Esophagus squamous epithelium (tissue), 5 donors: ENCODE data around the gene ADRM1. TPM values are rescaled to one million over a fixed set of nuclear protein-coding genes. Genes with fewer than 3 reads are reported as not detected.
A peak's percentile ranks its signal among the peaks of the same experiment; 100 is the strongest.

ENCODE experiments used
- DNase-seq: peaks from one replicate; lab custom pipeline; 2025; lab: John Stamatoyannopoulos, UW
- H3K27ac ChIP-seq, 4 donors: fragments of 200-600 bp; sonication (generic); one replicate each; pipeline ENCODE4 v1.5.1; 2016 to 2019; ENCODE audit warnings: mild to moderate bottlenecking in 1 of 4
- H3K27me3 ChIP-seq, 4 donors: fragments of 200-600 bp; sonication (generic); 1 replicate in 3 of 4; 2 replicates in 1 of 4; pipeline versions ENCODE4 v1.5.1 to v1.6.0; 2017 to 2021; ENCODE audit warnings: antibody characterized with exemption in 1 of 4
- H3K36me3 ChIP-seq, 3 donors: fragments of 200-600 bp; sonication (generic); one replicate each; pipeline ENCODE4 v1.5.1; 2016 to 2019
- H3K4me1 ChIP-seq, 3 donors: fragments of 200-600 bp; sonication (generic); one replicate each; pipeline ENCODE4 v1.5.1; 2017 to 2019
- H3K4me3 ChIP-seq, 4 donors: fragments of 200-600 bp; sonication (generic); 1 replicate in 3 of 4; 2 replicates in 1 of 4; pipeline ENCODE4 v1.5.1; 2016 to 2019; ENCODE audit warnings: mild to moderate bottlenecking in 2 of 4, moderate library complexity in 1 of 4
- H3K9me3 ChIP-seq, 3 donors: fragments of 200-600 bp; sonication (generic); one replicate each; pipeline ENCODE4 v1.5.1; 2016 to 2019
- POLR2A ChIP-seq, 4 donors: fragments of 450-650 bp; IDR thresholded peaks; one replicate each; pipeline ENCODE4 v1.6.1; 2017; ENCODE audit warnings: antibody characterized with exemption in 4 of 4, mild to moderate bottlenecking in 4 of 4, moderate library complexity in 3 of 4
- WGBS, 2 donors: methylation state at CpG; one replicate each; pipeline ENCODE4 v1.1.5; 2018; 5-methylcytosine and 5-hydroxymethylcytosine counted together
- intact Hi-C: fragments of 100-400 bp; cut with DNase I; formaldehyde crosslinking; loops from one replicate; pipeline ENCODE4 v1.15.0; 2022
- total RNA-seq, 4 donors: library from RNA; depleted of rRNA; stranded (reverse); fragments of >200 nt; gene quantifications; one replicate each; pipeline ENCODE4 v1.1.0, GENCODE V29; 2016
- TF ChIP-seq, protein P1 (sequence below), 6 experiments: fragments of 450-650 bp in 4 of 6; fragments of 200-600 bp in 2 of 6; sonication (generic) in 2 of 6; IDR thresholded peaks; one replicate each; pipeline ENCODE4 v1.5.1; 2016 to 2019; ENCODE audit warnings: antibody characterized with exemption in 6 of 6, mild to moderate bottlenecking in 4 of 6, moderate library complexity in 4 of 6
- donor health status: DM: yes; HTN: yes; CAD: no.

The ADRM1 gene
- total RNA-seq, 4 donors from 2014 or later, result 126 to 173 (median 133) TPM

DNA sequence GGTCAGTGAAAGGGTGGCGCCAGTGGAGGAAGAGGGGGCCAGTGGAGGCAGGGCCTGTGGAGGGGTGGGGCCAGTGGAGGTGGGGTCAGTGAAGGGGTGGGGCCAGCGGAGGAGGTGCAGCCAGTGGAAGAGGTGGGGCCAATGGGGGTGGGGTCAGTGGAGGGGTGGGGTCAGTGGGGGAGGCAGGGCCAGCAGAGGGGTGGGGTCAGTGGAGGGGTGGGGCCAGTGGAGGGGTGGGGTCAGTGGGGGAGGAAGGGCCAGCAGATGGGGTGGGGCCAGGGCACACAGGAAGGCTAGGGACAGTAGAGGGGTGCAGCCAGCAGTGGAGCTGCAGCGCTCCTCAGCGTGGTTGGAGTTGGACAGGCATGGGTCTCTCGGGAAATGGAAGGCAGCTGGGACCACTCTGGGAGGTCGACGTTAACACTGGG is 18.7 kb downstream of the ADRM1 start:
- WGBS, 2 donors, result 79 to 93% methylated on average over 5 to 6 of the region's 7 CpGs
- H3K27ac ChIP-seq, result peak overlapping the region in 3 of 4 donors; percentile 16 to 74 (median 63)
- H3K4me1 ChIP-seq, result peaks cover 24 to 67% (median 28%) of the 10 kb centered on the region in 3 donors
- H3K36me3 ChIP-seq, result peaks cover 13 to 91% (median 48%) of the 10 kb centered on the region in 3 donors
- no peak overlapping the region for H3K4me3 ChIP-seq
- intact Hi-C loops, result no loop called here
- no peak for TF ChIP-seq POLR2A (IDR thresholded peaks at IDR 0.05)
- TF ChIP-seq, protein P1, sequence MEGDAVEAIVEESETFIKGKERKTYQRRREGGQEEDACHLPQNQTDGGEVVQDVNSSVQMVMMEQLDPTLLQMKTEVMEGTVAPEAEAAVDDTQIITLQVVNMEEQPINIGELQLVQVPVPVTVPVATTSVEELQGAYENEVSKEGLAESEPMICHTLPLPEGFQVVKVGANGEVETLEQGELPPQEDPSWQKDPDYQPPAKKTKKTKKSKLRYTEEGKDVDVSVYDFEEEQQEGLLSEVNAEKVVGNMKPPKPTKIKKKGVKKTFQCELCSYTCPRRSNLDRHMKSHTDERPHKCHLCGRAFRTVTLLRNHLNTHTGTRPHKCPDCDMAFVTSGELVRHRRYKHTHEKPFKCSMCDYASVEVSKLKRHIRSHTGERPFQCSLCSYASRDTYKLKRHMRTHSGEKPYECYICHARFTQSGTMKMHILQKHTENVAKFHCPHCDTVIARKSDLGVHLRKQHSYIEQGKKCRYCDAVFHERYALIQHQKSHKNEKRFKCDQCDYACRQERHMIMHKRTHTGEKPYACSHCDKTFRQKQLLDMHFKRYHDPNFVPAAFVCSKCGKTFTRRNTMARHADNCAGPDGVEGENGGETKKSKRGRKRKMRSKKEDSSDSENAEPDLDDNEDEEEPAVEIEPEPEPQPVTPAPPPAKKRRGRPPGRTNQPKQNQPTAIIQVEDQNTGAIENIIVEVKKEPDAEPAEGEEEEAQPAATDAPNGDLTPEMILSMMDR (IDR thresholded peaks at IDR 0.05), result no peak
- no peak for DNase-seq
- no peaks in the 10 kb centered on the region for H3K9me3 ChIP-seq
- no peaks in the 10 kb centered on the region for H3K27me3 ChIP-seq

DNA sequence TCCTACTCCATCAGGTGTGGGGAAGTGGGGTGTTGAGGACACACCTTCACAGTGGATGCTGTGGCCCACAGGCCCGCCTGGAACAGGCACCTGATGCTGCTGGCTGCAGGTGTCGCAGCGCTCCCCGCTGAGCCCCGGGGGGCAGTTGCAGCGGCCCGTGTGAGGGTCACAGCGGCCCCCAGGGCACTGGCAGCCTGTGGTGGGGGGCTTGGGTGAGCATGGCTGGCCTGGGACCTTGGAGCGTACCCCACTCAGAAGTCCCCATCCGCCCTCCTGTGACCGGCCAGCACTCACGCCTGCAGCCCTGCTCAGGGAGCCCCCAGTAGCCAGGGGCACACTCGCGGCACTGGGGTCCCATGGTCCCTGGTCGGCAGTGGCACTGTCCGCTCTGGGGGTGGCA is 19.2 kb downstream of the ADRM1 start:
- H3K36me3 ChIP-seq, result peaks cover 11 to 91% (median 48%) of the 10 kb centered on the region in 3 donors
- 100% methylated on average over 4 of the region's 16 CpGs; no CpG with 5 or more reads in 1 of the 2 donors for WGBS, 2 donors
- H3K27ac ChIP-seq, result peak overlapping the region in 3 of 4 donors; percentile 16 to 74 (median 63)
- no peak for DNase-seq
- H3K4me1 ChIP-seq, result peaks cover 19 to 63% (median 25%) of the 10 kb centered on the region in 3 donors
- no peak overlapping the region for H3K4me3 ChIP-seq
- no peaks in the 10 kb centered on the region for H3K27me3 ChIP-seq
- intact Hi-C loops, result no loop called here
- no peak for TF ChIP-seq POLR2A (IDR thresholded peaks at IDR 0.05)
- TF ChIP-seq, protein P1 (IDR thresholded peaks at IDR 0.05), result no peak
- no peaks in the 10 kb centered on the region for H3K9me3 ChIP-seq

DNA sequence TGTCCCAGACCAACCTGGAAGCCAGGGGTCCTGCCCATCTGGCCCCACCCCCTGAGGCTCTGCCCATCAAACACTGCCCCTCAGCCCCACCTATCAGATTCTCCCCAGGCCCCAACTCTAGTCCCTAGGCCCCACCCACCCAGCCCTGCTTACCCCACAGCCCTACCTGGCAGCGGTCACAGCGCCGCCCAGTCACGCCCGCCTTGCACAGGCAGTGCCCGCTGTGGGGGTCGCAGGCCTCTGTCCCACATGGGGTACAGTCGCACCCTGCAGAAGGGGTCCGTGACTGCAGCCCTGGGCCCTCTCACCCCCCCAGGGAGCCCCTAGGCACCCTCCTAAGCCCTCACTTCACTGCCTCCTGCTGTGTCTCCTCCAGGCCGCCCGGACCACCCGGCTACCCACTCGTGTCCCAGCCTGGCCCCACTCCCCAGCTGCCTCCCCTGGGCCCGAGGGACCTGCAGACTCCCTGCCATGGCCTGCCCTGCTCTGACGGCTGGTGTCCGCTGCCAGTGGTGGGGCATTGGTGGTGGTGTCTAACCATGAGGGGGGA is 19.8 kb downstream of the ADRM1 start:
- H3K9me3 ChIP-seq, result no peaks in the 10 kb centered on the region
- peaks cover 14 to 57% (median 20%) of the 10 kb centered on the region in 3 donors for H3K4me1 ChIP-seq
- H3K27ac ChIP-seq, result peak overlapping the region in 3 of 4 donors; percentile 2 to 74 (median 63)
- intact Hi-C loops, result no loop called here
- TF ChIP-seq, protein P1 (IDR thresholded peaks at IDR 0.05), result no peak
- no peak for TF ChIP-seq POLR2A (IDR thresholded peaks at IDR 0.05)
- no peak for DNase-seq
- WGBS, 2 donors, result 90 to 93% methylated on average over 2 to 3 of the region's 16 CpGs
- H3K27me3 ChIP-seq, result no peaks in the 10 kb centered on the region
- H3K36me3 ChIP-seq, result peaks cover 6 to 91% (median 53%) of the 10 kb centered on the region in 3 donors
- no peak overlapping the region for H3K4me3 ChIP-seq

DNA sequence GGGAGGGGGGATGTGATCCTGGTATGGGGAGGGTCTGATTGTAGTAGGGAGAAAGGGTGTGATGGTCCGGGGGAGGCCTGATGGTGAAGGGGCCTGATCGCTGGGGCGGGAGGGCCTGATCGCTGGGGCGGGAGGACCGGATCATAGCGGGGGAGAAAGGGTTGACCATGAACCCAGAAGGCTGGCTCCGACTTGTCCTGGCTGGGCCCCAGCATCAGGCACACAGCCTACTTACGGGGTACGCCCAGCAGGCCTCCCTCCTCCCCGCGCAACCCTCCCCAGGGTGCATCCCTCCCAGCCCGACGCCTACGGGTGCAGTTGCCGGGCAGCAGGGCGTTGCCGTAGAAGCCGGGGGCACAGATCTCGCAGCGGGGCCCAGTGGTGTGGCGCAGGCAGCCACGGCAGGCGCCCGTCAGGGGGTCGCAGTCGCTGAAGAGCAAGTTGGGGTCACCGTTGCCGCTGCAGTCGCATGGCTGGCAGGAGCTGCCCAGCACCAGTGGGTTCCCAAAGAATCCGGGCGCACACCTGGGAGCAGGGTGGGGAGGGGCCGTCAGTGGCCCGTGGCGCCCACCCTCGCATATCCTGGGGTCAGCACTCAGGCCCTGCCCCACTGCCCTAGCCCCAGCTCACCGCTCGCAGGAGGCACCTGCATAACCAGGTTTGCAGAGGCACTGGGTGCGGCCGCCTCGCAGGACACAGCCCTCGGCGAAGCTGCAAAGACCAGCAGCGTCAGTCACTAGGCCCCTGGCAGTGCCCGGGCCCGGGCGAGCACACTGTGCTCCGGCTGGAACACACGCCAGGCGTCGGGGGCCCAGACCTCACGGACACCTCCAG is 20.6 kb downstream of the ADRM1 start:
- Histone ChIP-seq H3K4me3 (no peak overlapping the region), H3K27me3 (no peaks in the 10 kb centered on the region), H3K36me3 (peaks cover 11 to 95% (median 61%) of the 10 kb centered on the region in 3 donors), H3K9me3 (no peaks in the 10 kb centered on the region), H3K4me1 (peaks cover 13 to 54% (median 19%) of the 10 kb centered on the region in 3 donors), H3K27ac (peak overlapping the region in 3 of 4 donors; percentile 9 to 55 (median 38))
- TF ChIP-seq, protein P1 (IDR thresholded peaks at IDR 0.05), result no peak
- TF ChIP-seq POLR2A (IDR thresholded peaks at IDR 0.05), result no peak
- no peak for DNase-seq
- intact Hi-C loops, result no loop called here
- WGBS, 2 donors, result 79% methylated on average over 5 of the region's 52 CpGs; no CpG with 5 or more reads in 1 of the 2 donors
